Neural cell (in vitro differentiated cells): Measurements from ENCODE around the gene CCDC88C. TPM values are rescaled to one million over a fixed set of nuclear protein-coding genes. Genes with fewer than 3 reads are reported as not detected.

Experiments
- H2AFZ ChIP-seq: fragments of 200-600, 300-800 bp; sonication (generic), shearing (Covaris generic); 2 replicates; pipeline ENCODE4 v1.6.0; 2014; ENCODE audit warnings: low read depth, mild to moderate bottlenecking, antibody characterized with exemption, low read length, moderate library complexity
- H3F3A ChIP-seq: fragments of 200-600 bp; shearing (Covaris generic); 2 replicates; pipeline ENCODE4 v1.6.1; 2016; ENCODE audit warnings: mild to moderate bottlenecking, moderate library complexity, mixed read lengths, antibody characterized with exemption, low read length; ENCODE audit not compliant: insufficient read depth, poor library complexity, severe bottlenecking
- H3K27ac ChIP-seq: fragments of 200-600, 300-800 bp; sonication (generic), shearing (Covaris generic); 2 replicates; pipeline ENCODE4 v1.5.1; 2014; ENCODE audit warnings: mild to moderate bottlenecking, low read length, moderate library complexity
- H3K27me3 ChIP-seq: fragments of 300-800, 200-600 bp; sonication (generic), shearing (Covaris generic); 2 replicates; pipeline ENCODE4 v1.6.0; 2014; ENCODE audit warnings: mild to moderate bottlenecking, low read depth, low read length, moderate library complexity; ENCODE audit not compliant: insufficient read depth
- H3K36me3 ChIP-seq: fragments of 300-800, 200-600 bp; sonication (generic), shearing (Covaris generic); 2 replicates; pipeline ENCODE4 v1.5.1; 2014; ENCODE audit warnings: mild to moderate bottlenecking, antibody characterized with exemption, low read length, moderate library complexity; ENCODE audit not compliant: insufficient read depth
- H3K4me2 ChIP-seq: fragments of 300-800, 200-600 bp; sonication (generic), shearing (Covaris generic); 2 replicates; pipeline ENCODE4 v1.6.0; 2014; ENCODE audit warnings: mild to moderate bottlenecking, low read length
- H3K4me3 ChIP-seq: fragments of 300-800, 200-600 bp; sonication (generic), shearing (Covaris generic); 2 replicates; pipeline ENCODE4 v1.5.1; 2014; ENCODE audit warnings: mild to moderate bottlenecking, low read length, moderate library complexity
- H3K79me2 ChIP-seq: fragments of 200-600 bp; shearing (Covaris generic); replicated peaks from 2 replicates; pipeline ENCODE4 v1.6.0; 2014; ENCODE audit warnings: mild to moderate bottlenecking, low read length, moderate library complexity; ENCODE audit not compliant: insufficient read depth
- H3K9ac ChIP-seq: fragments of 300-800, 200-600 bp; sonication (generic), shearing (Covaris generic); 2 replicates; pipeline ENCODE4 v1.6.1; 2016; ENCODE audit warnings: mild to moderate bottlenecking, low read length, mixed read lengths
- H3K9me2 ChIP-seq: fragments of 200-600 bp; shearing (Covaris generic); 2 replicates; pipeline ENCODE4 v1.6.1; 2016; ENCODE audit warnings: mild to moderate bottlenecking, low read length, mixed read lengths; ENCODE audit not compliant: insufficient read depth
- H3K9me3 ChIP-seq: fragments of 200-600, 300-800 bp; sonication (generic), shearing (Covaris generic); 2 replicates; pipeline ENCODE4 v1.6.1; 2016; ENCODE audit warnings: mild to moderate bottlenecking, mixed run types, low read length, moderate library complexity, mixed read lengths
- H4K20me1 ChIP-seq: fragments of 200-600 bp; shearing (Covaris generic); 2 replicates; pipeline ENCODE4 v1.6.1; 2016; ENCODE audit warnings: mild to moderate bottlenecking, mixed run types; ENCODE audit not compliant: insufficient read depth
- EP300 ChIP-seq: fragments of 450-650 bp; conservative IDR thresholded peaks from 2 replicates; pipeline ENCODE4 v1.6.1; 2014; ENCODE audit warnings: antibody characterized with exemption, mild to moderate bottlenecking, moderate library complexity; ENCODE audit not compliant: poor library complexity, severe bottlenecking
- EZH2 ChIP-seq: fragments of 200-600, 300-800 bp; shearing (Covaris generic), sonication (generic); IDR thresholded peaks from 2 replicates; pipeline ENCODE4 v1.6.1; 2014; ENCODE audit warnings: antibody characterized with exemption, low read length, borderline replicate concordance, mild to moderate bottlenecking; ENCODE audit not compliant: insufficient read depth, poor library complexity, severe bottlenecking
- MXI1 ChIP-seq: fragments of 450-650 bp; conservative IDR thresholded peaks from 2 replicates; pipeline ENCODE4 v1.6.1; 2014; ENCODE audit warnings: antibody characterized with exemption, mild to moderate bottlenecking; ENCODE audit not compliant: poor library complexity, severe bottlenecking
- POLR2AphosphoS5 ChIP-seq: IDR thresholded peaks from 2 replicates; pipeline ENCODE4 v1.6.1; 2012
- RAD21 ChIP-seq: fragments of 450-650 bp; conservative IDR thresholded peaks from 2 replicates; pipeline ENCODE4 v1.6.1; 2014; ENCODE audit warnings: antibody characterized with exemption, mild to moderate bottlenecking, moderate library complexity
- SMC3 ChIP-seq: fragments of 450-650 bp; conservative IDR thresholded peaks from 2 replicates; pipeline ENCODE4 v1.6.1; 2014; ENCODE audit warnings: antibody characterized with exemption, mild to moderate bottlenecking, moderate library complexity; ENCODE audit not compliant: poor library complexity
- TAF1 ChIP-seq: IDR thresholded peaks from 2 replicates; pipeline ENCODE4 v1.6.1; 2012; ENCODE audit warnings: low read depth
- polyA plus RNA-seq: library from polyadenylated mRNA; depleted of rRNA; stranded (reverse); fragments of >200 nt; gene quantifications from 2 replicates; pipeline ENCODE4 v1.2.3, GENCODE V29; 2014
- TF ChIP-seq, protein P1 (sequence below): fragments of 450-650 bp; IDR thresholded peaks from 2 replicates; pipeline ENCODE4 v1.5.1; 2014; ENCODE audit warnings: antibody characterized with exemption, mild to moderate bottlenecking, moderate library complexity; ENCODE audit not compliant: poor library complexity, severe bottlenecking
- TF ChIP-seq, protein P2 (sequence below): IDR thresholded peaks from 2 replicates; pipeline ENCODE4 v1.6.1; 2012; ENCODE audit warnings: borderline replicate concordance

CCDC88C gene
- polyA plus RNA-seq, 1 donor from 2014 or later: 20.1 TPM

DNA sequence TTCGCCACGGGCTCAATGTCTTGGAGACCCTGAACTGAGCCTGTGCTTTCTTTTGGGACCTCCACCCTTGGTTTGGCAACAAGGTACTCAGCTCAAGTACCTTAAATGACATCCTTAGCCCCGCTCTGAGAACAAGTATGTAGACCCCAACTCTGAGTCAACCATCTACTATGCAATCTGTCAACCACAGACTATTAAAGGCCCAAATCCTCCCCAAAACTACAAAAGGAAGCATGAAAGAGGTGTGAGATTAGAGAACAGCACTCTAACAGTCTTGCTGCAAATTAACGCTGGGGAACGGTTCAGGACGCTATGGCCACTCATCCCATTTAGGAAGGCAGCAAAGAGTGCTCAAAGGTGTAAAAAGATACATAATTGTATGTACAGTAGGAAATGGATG lies 52.1 kb downstream of the CCDC88C start:
- no peak for TF ChIP-seq MXI1
- no peak for TF ChIP-seq SMC3
- Histone ChIP-seq H3K27me3 (no peaks in the 10 kb centered on the region), H3K9me2 (no peaks in the 10 kb centered on the region), H3K9ac (no peak overlapping the region), H4K20me1 (no peaks in the 10 kb centered on the region), H3K27ac (no peak overlapping the region), H3K79me2 (peaks cover 53% of the 10 kb centered on the region), H2AFZ (no peak overlapping the region), H3K36me3 (no peaks in the 10 kb centered on the region), H3K4me2 (no peak overlapping the region), H3K4me3 (no peak overlapping the region), H3F3A (no peaks in the 10 kb centered on the region), H3K9me3 (no peaks in the 10 kb centered on the region)

DNA sequence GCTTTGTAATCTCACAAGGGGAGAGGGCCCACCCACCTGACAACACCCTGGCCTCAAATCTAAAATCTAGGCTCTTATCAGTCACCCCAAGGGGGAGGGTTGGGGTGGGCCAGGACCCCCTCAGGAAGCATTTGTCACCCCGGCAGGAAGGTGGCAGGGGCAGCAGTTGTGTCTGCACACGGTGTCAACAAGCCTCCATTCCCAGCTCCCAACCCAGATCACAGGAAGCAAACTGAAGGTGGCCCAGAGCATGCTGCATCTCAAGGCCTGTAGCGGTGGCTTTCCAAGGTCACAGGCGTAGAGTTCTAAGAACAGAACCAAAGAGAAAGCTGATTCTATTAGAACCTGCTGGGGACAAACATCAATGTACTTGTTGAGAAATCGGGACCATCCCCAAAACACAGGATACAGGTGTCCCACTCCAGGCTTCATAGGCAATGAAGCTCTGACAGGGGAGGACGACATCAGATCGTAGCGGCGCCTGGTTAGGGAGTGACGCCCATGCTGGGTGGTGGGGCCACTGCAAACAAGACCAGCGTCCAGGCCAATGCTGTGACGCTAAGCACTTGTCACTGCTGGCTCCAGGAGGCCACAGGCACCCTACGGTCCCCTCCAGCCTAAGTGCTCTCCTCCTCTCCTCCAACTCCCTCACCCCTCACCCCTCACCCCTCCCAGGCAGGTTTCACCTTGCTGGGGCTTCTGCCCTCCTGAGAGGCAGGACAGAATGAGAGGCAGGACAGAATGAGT lies 52.9 kb downstream of the CCDC88C start:
- Histone ChIP-seq H3K4me3 (no peak overlapping the region), H3K9me2 (no peaks in the 10 kb centered on the region), H3K4me2 (no peak overlapping the region), H2AFZ (no peak overlapping the region), H4K20me1 (no peaks in the 10 kb centered on the region), H3K36me3 (no peaks in the 10 kb centered on the region), H3K9ac (no peak overlapping the region), H3K27me3 (no peaks in the 10 kb centered on the region), H3K9me3 (no peaks in the 10 kb centered on the region), H3K27ac (no peak overlapping the region), H3K79me2 (peaks cover 44% of the 10 kb centered on the region), H3F3A (no peaks in the 10 kb centered on the region)
- no peak for TF ChIP-seq TAF1
- no peak for TF ChIP-seq RAD21
- TF ChIP-seq MXI1: no peak
- no peak for TF ChIP-seq POLR2AphosphoS5
- no peak for TF ChIP-seq SMC3
- TF ChIP-seq, protein P1, sequence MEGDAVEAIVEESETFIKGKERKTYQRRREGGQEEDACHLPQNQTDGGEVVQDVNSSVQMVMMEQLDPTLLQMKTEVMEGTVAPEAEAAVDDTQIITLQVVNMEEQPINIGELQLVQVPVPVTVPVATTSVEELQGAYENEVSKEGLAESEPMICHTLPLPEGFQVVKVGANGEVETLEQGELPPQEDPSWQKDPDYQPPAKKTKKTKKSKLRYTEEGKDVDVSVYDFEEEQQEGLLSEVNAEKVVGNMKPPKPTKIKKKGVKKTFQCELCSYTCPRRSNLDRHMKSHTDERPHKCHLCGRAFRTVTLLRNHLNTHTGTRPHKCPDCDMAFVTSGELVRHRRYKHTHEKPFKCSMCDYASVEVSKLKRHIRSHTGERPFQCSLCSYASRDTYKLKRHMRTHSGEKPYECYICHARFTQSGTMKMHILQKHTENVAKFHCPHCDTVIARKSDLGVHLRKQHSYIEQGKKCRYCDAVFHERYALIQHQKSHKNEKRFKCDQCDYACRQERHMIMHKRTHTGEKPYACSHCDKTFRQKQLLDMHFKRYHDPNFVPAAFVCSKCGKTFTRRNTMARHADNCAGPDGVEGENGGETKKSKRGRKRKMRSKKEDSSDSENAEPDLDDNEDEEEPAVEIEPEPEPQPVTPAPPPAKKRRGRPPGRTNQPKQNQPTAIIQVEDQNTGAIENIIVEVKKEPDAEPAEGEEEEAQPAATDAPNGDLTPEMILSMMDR: no peak
- TF ChIP-seq EP300: no peak
- TF ChIP-seq EZH2: no peak

DNA sequence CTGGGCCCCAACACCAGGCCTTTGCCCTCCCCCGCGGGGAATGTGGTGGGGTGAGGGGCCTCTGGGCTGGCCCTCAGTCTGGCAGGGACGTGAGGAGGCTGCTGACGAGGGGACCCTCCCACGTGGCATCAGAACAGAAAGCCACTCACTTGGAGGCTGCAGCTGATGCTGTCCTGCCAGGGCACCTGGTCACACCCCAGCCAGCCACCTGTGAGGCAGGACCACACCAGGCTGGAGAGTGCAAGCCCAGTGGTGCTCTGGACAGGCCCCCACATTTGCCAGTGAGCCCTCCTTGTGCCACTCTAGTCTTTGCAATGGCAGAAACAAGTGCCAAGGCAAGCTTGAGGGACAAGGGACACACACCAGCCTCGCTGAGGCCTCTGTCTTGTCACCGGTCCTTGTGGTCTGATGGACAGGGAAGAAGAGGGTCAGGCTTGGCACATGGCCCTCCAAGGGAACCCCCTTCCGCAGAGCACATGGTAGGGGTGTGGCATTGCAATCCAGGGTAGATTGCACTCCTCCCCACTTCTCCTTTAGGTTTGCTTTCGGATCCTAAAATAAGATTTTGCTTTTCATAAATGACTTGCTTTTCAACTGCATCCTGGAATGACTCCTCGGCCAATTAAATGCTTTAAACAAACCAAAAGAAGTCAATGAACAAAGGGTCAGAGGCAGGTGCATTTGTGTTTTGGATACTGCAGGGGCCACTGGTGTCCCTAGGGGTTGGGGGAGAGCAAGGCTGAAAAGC lies 53.7 kb downstream of the CCDC88C start:
- TF ChIP-seq MXI1 (no peak), SMC3 (no peak), RAD21 (no peak), EP300 (no peak), EZH2 (no peak), TAF1 (no peak), POLR2AphosphoS5 (no peak)
- TF ChIP-seq, protein P2, sequence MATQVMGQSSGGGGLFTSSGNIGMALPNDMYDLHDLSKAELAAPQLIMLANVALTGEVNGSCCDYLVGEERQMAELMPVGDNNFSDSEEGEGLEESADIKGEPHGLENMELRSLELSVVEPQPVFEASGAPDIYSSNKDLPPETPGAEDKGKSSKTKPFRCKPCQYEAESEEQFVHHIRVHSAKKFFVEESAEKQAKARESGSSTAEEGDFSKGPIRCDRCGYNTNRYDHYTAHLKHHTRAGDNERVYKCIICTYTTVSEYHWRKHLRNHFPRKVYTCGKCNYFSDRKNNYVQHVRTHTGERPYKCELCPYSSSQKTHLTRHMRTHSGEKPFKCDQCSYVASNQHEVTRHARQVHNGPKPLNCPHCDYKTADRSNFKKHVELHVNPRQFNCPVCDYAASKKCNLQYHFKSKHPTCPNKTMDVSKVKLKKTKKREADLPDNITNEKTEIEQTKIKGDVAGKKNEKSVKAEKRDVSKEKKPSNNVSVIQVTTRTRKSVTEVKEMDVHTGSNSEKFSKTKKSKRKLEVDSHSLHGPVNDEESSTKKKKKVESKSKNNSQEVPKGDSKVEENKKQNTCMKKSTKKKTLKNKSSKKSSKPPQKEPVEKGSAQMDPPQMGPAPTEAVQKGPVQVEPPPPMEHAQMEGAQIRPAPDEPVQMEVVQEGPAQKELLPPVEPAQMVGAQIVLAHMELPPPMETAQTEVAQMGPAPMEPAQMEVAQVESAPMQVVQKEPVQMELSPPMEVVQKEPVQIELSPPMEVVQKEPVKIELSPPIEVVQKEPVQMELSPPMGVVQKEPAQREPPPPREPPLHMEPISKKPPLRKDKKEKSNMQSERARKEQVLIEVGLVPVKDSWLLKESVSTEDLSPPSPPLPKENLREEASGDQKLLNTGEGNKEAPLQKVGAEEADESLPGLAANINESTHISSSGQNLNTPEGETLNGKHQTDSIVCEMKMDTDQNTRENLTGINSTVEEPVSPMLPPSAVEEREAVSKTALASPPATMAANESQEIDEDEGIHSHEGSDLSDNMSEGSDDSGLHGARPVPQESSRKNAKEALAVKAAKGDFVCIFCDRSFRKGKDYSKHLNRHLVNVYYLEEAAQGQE: no peak
- TF ChIP-seq, protein P1: no peak
- no peaks in the 10 kb centered on the region for H3K9me3 ChIP-seq
- H3F3A ChIP-seq: no peaks in the 10 kb centered on the region
- no peak overlapping the region for H2AFZ ChIP-seq
- H3K27me3 ChIP-seq: no peaks in the 10 kb centered on the region
- H3K4me2 ChIP-seq: no peak overlapping the region
- H4K20me1 ChIP-seq: no peaks in the 10 kb centered on the region
- peaks cover 41% of the 10 kb centered on the region for H3K79me2 ChIP-seq
- H3K4me3 ChIP-seq: no peak overlapping the region
- H3K27ac ChIP-seq: no peak overlapping the region
- no peaks in the 10 kb centered on the region for H3K36me3 ChIP-seq
- no peak overlapping the region for H3K9ac ChIP-seq
- H3K9me2 ChIP-seq: no peaks in the 10 kb centered on the region
